ENCODE data around the gene EPB41L3. TPM values are rescaled to one million over a fixed set of nuclear protein-coding genes. Genes with fewer than 3 reads are reported as not detected.

The EPB41L3 gene
- total and polyA plus RNA-seq, 10 of the 15 experiments (the other 5 are each of a cell fraction or from before 2014, with no cell fraction given): 0.11 to 0.69 (median 0.23) TPM; not detected in 6

- no peak for TF ChIP-seq E2F8 (IDR thresholded peaks at IDR 0.05; ENCODE audit: low read depth, partially characterized antibody)
- TF ChIP-seq STAT3 (IDR thresholded peaks at IDR 0.05; ENCODE audit: low read depth, low read length): no peak
- no peak for TF ChIP-seq NFIC (IDR thresholded peaks at IDR 0.05; ENCODE audit: low read depth, low read length)
- TF ChIP-seq BMI1 (IDR thresholded peaks at IDR 0.05; ENCODE audit: borderline replicate concordance): no peak
- TF ChIP-seq KLF5 (IDR thresholded peaks at IDR 0.05; ENCODE audit: partially characterized antibody): no peak
- TF ChIP-seq BHLHE40 (IDR thresholded peaks at IDR 0.05; ENCODE audit: borderline replicate concordance in 1 of 2, low read depth in 2 of 2, low read length in 1 of 2): no peak
- no peak for TF ChIP-seq MTA2 (IDR thresholded peaks at IDR 0.05; ENCODE audit: low read depth)
Observed at GRCh38 chr18:5380586-5380985, 163.2 kb downstream of the EPB41L3 start (continued).

- Histone ChIP-seq H3K4me3 (no peak overlapping the region), H3K9ac (ENCODE audit: control insufficient read depth, insufficient read depth, low read length) (no peak overlapping the region), H3K79me2 (ENCODE audit: control insufficient read depth, insufficient read depth, low read length) (no peaks in the 10 kb centered on the region), H3K27me3 (replicated peaks in 1 of 2; ENCODE audit: control insufficient read depth in 2 of 2, insufficient read depth in 2 of 2, low read length in 1 of 2) (no peaks in the 10 kb centered on the region; a peak in 1 of 4 replicates), H3K27ac (ENCODE audit: control insufficient read depth, insufficient read depth) (no peak overlapping the region), H3K4me1 (ENCODE audit: control insufficient read depth, insufficient read depth, low read length) (no peaks in the 10 kb centered on the region), H3K4me2 (ENCODE audit: control insufficient read depth, insufficient read depth) (no peak overlapping the region), H3K36me3 (ENCODE audit: control insufficient read depth in 2 of 2, insufficient read depth in 2 of 2, low read length in 1 of 2) (no peaks in the 10 kb centered on the region), H2AFZ (ENCODE audit: control insufficient read depth, low read depth, low read length) (no peak overlapping the region), H3K9me3 (replicated peaks; ENCODE audit: control insufficient read depth, insufficient read depth, low read length) (no peaks in the 10 kb centered on the region), H4K20me1 (ENCODE audit: control insufficient read depth, insufficient read depth) (no peaks in the 10 kb centered on the region)
- SMC1A ChIA-PET (ENCODE audit: uncharacterized antibody, unreplicated experiment): no interaction called here
- intact Hi-C loops (cut with micrococcal nuclease; ENCODE audit: unreplicated experiment): no loop called here
- FAIRE-seq: no peak
- RAD21 ChIA-PET (ENCODE audit: unreplicated experiment): no interaction called here
- no TSS peak for BruUV-seq (replicated peaks)
- CTCF ChIA-PET: no interaction called here
- POLR2A ChIA-PET: no interaction called here
- WGBS (ENCODE audit: insufficient coverage, insufficient replicate concordance, low lambda C conversion rate, missing lambda C conversion rate): 47% methylated on average over 4 of the region's 4 CpGs
- DNase-seq (ENCODE audit: low read depth, low spot score): no peak
- in situ Hi-C loops (cut with MboI): no loop called here
- ATAC-seq: no peak
- TF ChIP-seq PRDM15 (CRISPR knock-in tag; IDR thresholded peaks at IDR 0.05) (no peak), CREB1 (IDR thresholded peaks at IDR 0.05; ENCODE audit: low read depth) (no peak), DPF2 (IDR thresholded peaks at IDR 0.05) (no peak), SUZ12 (IDR thresholded peaks at IDR 0.05; ENCODE audit: unreplicated experiment) (no peak), CHD1 (IDR thresholded peaks at IDR 0.05; ENCODE audit: low read depth, low read length) (no peak), PKNOX1 (IDR thresholded peaks at IDR 0.05) (no peak), PAX8 (IDR thresholded peaks at IDR 0.05) (no peak), POU2F2 (IDR thresholded peaks at IDR 0.05; ENCODE audit: borderline replicate concordance, low read depth, low read length) (no peak), NFYB (IDR thresholded peaks at IDR 0.05; ENCODE audit: insufficient read depth, low read depth, low read length) (no peak), ZNF384 (IDR thresholded peaks at IDR 0.05; ENCODE audit: borderline replicate concordance, low read depth, low read length) (no peak), YY1 (IDR thresholded peaks at IDR 0.05; ENCODE audit: low read depth, low read length) (no peak)
Observed at GRCh38 chr18:5376986-5377385, 166.8 kb downstream of the EPB41L3 start.

Measured in GM12878 (cell line).